CD1c-positive myeloid dendritic cell (primary cell): ENCODE measurements around the gene HOXA10.

Experiments
- DNase-seq: peaks from one replicate; pipeline ENCODE4 v3.0.0-alpha.2; 2016; ENCODE audit errors: extremely low spot score

Gene HOXA10

DNA sequence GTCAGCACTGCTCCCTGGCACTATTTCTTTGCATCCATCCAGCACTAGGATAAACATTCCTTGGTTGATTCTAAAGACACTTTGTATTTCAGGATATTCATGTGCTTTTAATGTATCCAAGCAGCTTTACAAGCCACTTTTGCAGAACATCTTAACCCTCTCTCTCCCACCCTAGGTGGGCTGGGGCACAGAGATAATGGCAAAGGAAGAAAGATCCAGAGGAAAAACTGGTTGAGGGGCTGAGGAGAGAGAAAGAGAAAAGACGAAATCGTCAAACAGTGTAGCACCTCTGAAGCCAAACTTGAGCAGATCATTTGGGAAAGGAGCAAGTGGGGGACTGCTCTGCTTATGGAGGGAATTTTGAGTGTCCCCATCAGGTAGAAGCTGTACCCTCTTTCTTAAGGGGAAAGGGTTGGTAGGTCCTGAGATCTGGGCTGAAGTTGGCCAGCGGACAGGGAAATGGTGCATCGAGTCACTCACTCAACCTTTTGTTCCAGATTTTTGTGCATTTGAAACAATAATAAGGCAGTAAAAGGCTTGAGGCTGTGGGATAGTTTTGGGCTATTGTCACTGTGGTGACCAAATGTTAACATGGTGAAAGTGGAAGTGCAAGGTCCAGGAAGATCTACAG is 30.0 kb upstream of the HOXA10 start:
- DNase-seq = no peak

GRCh38 chr7:27203365-27203953 is 29.3 kb upstream of the HOXA10 start:
- DNase-seq = no peak

DNA sequence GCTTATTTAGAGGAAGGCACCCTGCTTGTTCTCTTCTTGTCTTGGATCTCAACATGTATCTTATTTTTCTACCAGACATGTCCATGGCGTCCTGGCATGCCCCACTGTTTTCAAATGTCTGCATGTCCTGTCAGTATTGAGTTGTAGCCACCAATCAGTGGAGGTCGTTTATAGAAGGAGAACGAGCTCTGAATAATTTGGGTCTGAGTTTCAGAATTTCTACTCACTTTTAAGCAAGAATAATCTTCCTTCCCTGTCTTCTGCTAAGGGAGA is 28.7 kb upstream of the HOXA10 start:
- no peak for DNase-seq

GRCh38 chr7:27202018-27202861 is 28.1 kb upstream of the HOXA10 start:
- DNase-seq = no peak

DNA sequence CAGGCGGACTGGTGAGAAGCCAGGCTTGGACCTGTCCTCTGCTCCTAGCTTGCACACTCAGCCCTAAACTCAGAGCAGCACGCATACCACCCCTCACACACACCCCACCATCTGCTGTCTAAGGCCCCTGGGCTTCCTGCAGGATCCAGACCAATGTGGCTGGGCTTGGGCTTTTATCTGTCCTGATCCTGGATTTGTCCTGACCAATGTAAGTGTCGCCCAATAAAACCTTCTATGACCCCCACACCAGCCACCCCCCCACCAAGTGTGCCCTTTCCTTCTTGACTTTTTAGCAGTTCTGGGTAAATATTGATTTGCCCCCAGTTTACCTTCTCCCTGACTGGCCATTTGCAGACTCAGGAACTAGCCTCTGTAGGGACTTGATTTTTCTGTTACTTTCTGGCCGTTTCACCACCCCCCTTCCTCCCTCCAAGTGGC is 27.5 kb upstream of the HOXA10 start:
- DNase-seq = no peak

DNA sequence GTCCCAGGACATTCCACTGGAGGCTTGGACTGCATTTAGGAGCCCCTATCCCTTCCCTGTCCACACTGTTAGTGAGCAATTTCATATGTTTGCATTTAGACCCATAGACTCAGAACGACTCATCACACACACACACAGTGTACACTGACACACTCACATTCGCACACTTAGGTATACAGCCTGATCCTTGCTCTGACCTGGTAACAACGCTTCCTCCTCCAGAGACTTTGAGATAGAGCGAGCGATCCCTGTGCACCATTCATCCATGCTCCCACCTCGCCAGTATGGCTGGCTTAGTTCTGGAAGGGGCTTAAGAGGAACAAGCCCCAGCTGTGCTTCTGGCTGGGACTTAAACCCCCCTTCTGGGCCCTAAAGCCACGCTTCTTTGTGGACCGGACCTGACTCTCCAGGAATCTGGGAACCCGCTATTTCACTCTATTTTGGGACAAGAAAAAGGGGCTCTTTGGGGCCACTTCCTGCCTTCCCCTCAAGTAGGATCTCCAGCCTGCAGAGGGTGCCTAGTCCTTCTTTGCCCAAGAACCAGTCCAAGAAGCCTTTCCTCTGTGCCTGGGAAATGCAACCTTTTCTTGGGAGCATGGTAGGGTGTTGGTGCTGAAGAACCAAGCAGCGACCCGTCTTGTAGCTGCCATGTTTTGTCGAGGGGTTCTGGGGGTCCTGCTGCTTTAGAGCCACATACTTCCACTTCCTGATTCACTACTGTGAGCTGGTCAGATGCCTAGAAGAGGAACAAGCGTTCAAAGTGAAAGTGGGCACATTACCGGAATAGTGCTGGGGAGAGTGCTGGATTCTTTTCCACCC is 26.9 kb upstream of the HOXA10 start:
- peak; percentile 69 for DNase-seq

GRCh38 chr7:27199849-27200760 is 26.0 kb upstream of the HOXA10 start, which contains the start of gene HOXA13:
TSS of gene HOXA13 (minus strand) at chr7:27200091. CDS start at chr7:27200077, 14 bp downstream.
- no peak for DNase-seq

DNA sequence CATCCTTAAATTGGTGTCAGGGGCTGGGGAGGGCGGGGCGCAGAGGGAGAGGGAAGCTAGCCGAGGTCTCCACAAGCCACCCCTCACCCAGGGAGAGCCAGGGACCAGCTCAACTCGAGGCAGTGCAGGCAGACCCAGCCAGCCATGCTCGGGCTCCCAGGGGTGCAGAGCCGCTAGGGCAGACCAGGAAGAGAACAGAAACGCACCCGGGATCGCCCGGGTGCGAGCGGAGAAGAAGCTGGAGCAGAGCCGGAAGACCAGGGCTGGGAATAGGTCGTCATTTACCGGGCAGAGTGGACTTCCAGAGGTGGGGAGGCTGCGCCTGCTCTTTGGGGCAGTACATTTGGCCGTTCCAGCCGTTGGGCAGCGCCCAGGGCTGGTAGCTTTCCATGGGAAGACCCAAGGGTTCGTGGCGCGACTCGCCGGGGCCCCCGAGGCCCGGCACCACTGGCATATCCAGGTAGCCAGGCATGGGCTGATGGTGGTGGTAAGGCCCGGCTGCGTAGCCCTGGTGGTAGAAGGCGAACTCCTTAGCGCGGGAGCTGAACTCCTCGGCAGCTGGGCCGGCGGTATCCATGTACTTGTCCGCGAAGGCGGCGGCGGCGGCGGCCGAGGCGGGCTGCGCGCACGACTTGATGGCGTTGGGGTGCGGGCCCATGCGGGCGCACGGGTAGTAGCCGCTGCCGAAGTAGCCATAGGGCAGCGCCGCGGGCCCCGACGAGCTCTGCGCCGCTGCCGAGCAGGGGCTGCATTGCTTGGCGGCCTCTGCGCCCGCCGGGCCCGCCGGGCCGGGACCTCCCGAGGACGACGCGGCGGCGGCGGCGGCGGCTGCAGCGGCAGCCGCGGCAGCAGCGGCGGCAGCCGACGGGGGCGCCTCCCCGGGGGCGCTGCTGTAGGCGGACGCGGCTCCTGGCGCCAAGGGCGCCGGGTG is 25.0 kb upstream of the HOXA10 start:
- DNase-seq = no peak

DNA sequence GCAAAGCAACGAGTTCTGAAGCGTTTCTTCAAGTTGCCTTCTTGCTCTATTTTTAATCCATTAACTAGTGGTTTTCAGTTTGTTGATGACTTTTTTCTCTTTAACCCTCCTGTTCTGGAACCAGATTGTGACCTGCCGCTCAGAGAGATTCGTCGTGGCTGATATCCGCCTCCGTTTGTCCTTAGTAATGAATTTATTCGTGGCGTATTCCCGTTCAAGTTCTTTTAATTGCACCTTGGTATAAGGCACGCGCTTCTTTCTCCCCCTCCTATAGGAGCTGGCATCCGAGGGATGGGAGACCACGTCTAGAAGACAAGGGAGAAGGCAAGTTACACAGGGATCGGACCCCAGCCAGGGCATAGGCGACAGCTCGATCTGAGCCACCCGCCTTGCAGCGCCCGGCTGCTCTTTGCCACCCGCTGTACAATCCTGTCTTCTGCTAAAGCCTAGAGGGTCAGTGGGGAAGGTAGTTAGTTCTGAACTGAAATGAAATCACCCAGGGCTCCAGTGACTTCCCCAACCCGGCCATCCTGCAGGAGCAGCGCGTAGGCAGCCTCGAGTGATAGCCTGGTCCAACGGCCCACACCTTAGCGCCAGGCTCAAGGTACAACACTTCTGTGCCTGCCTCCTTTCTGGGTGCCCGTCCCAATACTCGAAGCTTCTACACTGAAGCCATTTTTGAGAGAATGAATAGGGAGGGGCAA is 24.2 kb upstream of the HOXA10 start:
- no peak for DNase-seq

DNA sequence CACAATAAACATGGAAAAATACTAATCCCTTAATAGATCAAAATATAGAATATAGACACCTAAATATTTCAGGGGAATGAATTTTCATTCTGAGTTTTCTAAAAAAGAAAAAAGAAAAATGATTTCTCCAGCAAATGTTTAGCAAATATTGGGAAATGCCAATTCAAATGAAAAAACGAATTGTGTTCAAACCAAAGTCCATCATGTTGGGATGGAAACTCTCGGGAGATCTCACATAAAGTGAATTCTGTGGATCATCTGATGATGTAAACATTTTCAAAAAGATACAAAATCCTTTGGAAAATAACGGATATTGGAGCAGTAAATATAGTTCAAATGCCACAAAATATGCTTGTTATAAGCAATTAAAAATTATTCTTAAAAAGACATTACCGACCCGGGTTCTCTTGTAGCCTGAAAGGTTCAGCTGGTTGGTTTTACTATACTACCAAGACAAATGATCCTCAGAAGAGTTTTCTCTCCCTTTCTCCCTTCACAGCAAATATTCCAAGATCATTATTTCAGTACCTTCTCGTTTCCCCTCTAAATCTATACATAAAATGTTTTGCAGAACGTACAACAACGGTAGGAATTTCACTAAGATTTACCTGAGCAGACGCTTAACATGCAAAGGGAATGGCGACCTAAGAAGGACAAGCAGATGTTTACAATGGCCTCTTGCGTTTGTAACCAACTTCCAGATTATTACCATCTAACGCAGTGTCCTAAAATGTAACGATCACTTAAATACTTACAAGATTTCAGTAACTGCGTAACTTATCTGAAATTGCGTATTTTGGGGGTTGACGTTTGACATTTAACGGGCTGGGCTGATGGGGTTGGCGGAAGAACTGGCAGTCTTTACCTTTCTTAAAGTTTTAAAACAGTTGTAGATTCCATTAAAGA is 23.3 kb upstream of the HOXA10 start:
- DNase-seq = no peak

- peak; percentile 85 for DNase-seq
These were observed 22.2 kb upstream of the HOXA10 start for GRCh38 chr7:27196287-27196767.

DNA sequence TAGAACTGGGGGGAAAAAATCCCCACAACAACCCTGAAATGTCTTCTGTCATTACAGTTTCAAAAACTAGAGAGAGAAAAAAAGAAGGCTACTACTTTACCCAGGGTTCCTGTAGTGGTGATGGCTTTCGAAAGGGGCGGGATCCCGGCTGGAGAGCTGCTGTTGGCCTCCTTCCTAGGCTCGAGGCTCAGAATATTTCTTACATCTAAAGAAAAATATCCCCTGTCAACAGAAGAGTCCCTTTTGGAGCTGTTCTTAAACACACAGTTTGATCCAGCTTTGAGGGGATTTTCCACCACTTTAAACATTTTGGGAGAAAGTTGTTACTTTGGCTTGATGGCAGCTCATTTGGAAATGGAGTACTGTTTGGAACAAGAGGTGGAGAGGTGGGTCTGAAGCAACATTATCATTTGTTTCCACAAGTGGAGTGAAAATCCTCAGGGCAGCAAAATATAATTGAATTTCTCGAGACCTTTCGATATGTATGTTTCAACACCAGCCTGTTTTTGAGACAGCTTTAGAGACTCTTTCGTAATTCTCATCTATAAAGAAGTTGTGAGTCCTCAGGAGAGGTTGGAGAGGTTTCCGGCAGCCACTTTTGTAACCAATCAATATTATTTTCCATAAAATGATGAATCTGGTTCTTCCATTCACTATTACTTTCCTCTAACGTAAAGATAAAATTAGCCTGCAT is 20.7 kb upstream of the HOXA10 start:
- no peak for DNase-seq

DNA sequence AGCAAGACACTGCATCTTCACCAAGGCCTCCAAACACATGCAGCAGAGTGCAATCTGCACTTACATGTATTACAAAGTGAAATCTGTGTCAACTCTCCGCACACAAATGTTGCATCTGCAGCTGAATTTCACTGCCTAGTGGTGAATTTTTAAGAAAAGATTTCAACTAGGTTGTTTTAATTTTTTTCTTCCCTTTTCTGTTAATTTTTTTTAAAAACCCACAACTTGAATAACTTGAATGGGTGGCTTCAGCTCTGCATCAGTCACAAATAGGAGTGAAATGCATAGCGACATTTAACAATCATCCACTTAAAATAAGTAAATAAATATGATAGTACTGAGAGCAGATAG is 19.9 kb upstream of the HOXA10 start:
- DNase-seq = no peak

DNA sequence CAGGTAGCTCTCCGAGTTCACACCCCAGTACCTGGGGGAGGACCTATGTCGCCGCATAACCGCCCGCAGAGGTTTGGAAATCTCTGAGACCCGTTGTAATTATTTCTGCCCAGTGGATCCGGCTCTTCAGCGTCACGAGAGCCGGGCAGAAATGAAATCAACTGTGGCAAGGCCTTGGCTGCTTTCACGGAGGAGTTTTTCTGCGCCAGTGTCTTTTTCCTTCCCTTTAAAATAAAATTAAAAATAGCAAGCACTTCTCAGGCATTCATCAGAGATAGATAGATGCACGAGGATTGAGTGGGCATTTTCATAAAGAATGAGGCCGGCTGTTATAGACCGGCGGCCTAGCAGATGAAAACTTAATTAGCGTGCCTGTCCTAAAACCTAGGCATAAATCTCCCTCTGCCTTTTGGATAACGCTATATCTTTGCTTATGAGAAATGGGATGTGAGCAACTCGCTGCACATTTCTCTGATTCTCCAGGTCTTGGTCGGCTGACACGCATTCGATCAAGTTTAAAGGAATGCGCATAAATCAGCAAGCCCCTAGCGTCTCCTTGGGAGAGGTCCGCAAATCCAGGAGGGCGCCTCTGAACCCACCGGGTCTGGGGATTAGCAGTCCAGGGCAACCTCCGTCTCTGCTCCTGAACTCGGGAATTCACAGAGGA is 19.3 kb upstream of the HOXA10 start:
- no peak for DNase-seq

DNA sequence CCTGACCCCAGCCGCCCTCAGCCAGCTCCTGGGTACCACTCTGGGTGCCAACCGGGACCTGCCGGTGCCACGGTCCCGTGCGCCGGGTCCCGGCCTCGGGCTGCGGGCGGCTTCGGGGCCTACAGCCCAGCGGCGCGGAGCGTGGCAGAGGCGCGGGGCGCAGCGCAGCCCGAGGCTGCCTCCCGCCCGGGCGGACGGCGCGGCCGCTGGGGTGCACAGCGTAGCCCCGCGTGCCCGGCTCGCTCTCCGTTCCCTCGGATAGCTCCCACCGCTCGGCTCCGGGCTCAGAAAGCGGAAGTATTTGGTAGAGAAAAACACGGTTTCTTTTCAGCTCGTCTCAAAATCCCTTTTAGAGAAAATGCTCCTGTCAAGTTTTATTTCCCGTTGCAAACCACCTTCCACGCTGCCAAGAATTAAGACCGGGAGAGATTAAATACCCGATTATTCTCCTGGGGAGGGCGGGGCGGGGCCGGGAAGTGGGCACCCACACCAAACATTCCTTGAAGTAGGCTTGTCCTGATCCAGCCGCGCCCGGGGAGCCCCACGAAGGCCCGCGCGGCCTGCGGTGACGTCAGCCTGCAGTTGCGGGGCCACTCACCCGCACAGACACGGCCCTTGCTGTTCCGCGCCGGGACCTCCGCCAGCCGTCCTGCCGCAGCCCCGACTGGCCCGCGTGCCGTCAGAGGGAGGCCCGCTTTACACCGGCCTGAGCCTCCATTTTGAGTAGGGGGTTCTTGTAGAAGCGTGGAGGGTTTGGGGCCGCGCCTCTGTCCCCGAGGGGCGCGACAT is 18.6 kb upstream of the HOXA10 start:
- peak; percentile 79 for DNase-seq

DNA sequence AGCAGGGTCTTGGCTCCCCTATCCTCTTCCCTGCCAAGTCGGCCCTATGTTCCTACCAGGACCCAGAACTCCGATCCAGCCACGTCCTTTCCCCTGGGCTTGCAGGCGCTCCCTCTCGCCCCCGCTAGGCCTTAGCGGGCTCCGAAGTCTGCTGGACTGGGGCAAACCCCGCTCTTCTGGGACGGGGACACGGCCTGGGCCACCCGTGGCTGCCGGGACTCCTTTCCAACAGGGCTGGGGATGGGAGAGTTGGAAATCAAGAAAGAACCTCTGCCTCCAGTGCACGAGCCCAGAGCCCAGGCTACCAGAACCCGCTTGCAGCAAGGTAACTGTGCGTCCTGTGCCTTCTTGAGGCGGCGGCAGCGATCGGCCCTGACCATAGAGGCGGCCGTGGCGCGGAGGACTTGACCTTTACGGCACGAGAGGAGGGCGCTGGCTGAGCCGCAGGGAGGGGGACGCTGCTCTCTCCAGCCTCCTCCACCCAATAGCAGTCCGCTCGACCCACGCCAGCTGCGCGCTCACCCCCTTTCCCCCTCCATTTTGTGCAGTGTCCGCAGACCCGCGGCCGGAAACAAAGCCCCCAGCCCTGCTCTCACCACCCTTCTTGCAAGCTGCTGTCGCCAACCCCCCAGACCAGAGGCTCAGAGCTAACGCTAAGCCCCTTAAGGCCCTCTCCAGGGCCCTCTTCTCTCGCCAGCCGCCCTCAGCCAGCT is 17.9 kb upstream of the HOXA10 start:
- DNase-seq = no peak
